Subcutaneous adipose tissue (tissue), 4 donors: Measurements from ENCODE around the gene SENP6. TPM values are rescaled to one million over a fixed set of nuclear protein-coding genes. Genes with fewer than 3 reads are reported as not detected.

Experiments
- CTCF ChIP-seq: fragments of 450-650 bp; IDR thresholded peaks from one replicate; pipeline ENCODE4 v1.5.1; 2016; ENCODE audit warnings: low read depth, mild to moderate bottlenecking, control low read depth, antibody characterized with exemption, moderate library complexity
- total RNA-seq, 4 donors: library from RNA; depleted of rRNA; stranded (reverse); fragments of >200 nt; gene quantifications; one replicate each; pipeline ENCODE4 v1.1.0, GENCODE V29; 2016

The SENP6 gene
- total RNA-seq, 4 donors from 2014 or later = 100 to 177 (median 105) TPM

- TF ChIP-seq CTCF = no peak
These were observed 29.6 kb upstream of the SENP6 start for GRCh38 chr6:75572072-75572471.

GRCh38 chr6:75579951-75580350 is 21.7 kb upstream of the SENP6 start:
- no peak for TF ChIP-seq CTCF

GRCh38 chr6:75581231-75581630 is 20.4 kb upstream of the SENP6 start:
- TF ChIP-seq CTCF = no peak

GRCh38 chr6:75588948-75589347 is 12.7 kb upstream of the SENP6 start:
- TF ChIP-seq CTCF = no peak

GRCh38 chr6:75590370-75590769 is 11.3 kb upstream of the SENP6 start:
- TF ChIP-seq CTCF = no peak

GRCh38 chr6:75600768-75601167 is 912 bp upstream of the SENP6 start:
- no peak for TF ChIP-seq CTCF

GRCh38 chr6:75602246-75603105 is 796 bp downstream of the SENP6 start:
- no peak for TF ChIP-seq CTCF
